ENCODE data around the gene OR10A6.

The OR10A6 gene, protein sequence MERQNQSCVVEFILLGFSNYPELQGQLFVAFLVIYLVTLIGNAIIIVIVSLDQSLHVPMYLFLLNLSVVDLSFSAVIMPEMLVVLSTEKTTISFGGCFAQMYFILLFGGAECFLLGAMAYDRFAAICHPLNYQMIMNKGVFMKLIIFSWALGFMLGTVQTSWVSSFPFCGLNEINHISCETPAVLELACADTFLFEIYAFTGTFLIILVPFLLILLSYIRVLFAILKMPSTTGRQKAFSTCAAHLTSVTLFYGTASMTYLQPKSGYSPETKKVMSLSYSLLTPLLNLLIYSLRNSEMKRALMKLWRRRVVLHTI

DNA sequence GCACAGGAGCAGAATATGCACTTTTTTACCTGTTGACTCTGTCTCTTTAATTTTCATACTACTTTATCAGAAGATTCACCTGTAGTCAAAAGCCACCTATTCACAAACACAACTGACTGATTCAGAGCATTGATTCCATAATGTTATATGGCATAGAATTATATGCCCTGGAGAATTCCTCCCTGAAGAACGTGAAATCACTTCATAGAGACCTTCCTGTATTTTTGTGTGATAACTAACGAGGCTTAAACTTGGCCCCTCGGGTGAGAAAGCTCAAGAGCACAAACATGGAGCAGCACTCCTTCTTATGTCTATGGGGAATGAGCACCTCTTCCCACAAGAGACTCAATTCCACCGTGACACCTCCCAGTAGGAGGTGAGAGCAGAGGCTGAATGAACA, at the start of gene OR10A6:
TSS of gene OR10A6 (minus strand) at position 101 of the 400 bp plus-strand sequence. CDS start 2,606 bp downstream, outside the sequence.
- no peak for DNase-seq (ENCODE audit: low read depth, low spot score)

DNA sequence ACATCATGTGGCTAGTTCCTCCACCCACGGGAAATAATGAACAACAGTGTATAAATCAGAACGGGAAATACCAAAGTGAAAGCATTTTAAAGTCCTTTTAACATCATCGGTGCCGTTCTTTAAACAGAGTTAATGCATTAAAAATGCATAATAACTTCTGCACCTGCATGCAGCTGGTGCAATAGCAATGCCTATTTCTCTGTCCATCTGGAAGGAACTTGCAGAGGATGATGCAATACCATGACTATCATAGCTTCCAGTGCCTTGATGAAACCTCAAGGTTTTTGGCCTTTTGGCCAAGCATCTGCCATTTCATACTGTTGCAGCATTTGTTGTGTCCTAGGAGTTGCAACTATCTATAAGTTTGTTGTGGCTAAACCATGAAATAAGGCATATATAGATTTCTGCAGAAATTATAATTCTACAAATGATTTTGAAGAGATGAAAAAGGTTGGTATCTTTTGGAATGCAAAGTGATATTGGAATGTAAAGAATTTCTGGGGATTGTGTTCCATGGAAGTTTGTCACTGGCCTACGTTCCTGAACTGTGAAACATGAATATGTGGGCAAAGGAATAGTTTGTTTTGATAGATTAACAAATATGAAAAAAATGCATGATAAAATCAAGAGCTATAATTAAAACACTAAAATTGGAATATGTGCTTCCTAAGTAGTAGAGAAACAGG, 46.3 kb upstream of the OR10A6 start:
- DNase-seq (ENCODE audit: low read depth, low spot score): no peak

DNA sequence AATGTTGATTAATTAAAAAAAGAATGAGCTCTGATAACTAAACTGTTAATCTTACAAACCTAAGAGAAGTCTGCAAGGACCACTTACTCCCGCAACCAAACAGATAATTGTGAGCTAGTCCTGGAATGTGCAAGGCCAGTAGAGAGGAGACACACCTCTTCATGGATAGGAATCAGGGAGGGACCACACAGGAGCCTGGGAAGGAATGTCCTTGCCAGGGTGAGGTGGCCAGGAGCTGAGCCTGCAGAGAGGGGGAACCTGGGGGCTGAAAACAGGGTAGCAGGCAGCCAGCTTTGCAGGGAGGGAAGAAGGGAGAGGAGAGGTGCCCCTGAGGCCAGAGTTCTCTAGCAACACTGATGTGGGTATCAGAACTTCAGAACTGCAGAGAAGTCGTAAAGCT, 43.6 kb upstream of the OR10A6 start:
- DNase-seq (ENCODE audit: low read depth, low spot score): no peak

DNA sequence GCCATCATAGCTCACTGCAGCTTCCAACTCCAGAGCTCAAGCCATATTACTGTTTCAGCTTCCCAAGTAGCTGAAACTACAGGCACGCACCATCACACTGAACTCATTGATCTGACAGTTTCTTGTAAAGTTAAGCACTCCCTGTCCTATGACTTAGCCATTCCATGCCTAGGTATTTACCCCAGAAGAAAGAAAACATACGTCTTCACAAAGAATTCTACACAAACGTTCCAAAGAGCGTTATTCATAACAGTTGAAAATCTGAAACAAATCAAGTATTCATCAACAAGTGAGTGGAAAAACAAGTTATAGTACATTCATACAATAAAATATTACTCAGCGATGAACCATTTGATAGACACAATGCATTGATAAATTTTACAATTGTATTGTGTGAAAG, 41.9 kb upstream of the OR10A6 start:
- DNase-seq (ENCODE audit: low read depth, low spot score): no peak

DNA sequence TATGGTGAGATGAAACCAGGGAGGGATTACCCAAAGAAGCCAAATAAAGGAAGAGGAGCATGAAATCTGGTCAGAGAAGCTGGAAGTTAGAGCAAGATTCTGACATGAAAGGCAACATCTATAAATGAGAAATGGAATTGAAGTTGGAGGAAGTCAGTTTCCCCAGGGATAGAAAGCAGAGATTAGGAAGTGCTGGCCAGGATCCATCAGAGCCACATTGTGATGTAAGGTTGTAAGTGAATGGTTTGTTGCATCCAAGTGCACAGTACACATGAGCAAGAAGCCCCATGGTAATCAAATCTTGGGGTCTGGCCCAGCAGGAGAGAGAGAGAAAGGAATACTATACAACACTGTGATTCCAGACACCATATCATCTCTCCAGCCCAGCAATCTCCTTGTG, 40.8 kb upstream of the OR10A6 start:
- DNase-seq (ENCODE audit: low read depth, low spot score): no peak

DNA sequence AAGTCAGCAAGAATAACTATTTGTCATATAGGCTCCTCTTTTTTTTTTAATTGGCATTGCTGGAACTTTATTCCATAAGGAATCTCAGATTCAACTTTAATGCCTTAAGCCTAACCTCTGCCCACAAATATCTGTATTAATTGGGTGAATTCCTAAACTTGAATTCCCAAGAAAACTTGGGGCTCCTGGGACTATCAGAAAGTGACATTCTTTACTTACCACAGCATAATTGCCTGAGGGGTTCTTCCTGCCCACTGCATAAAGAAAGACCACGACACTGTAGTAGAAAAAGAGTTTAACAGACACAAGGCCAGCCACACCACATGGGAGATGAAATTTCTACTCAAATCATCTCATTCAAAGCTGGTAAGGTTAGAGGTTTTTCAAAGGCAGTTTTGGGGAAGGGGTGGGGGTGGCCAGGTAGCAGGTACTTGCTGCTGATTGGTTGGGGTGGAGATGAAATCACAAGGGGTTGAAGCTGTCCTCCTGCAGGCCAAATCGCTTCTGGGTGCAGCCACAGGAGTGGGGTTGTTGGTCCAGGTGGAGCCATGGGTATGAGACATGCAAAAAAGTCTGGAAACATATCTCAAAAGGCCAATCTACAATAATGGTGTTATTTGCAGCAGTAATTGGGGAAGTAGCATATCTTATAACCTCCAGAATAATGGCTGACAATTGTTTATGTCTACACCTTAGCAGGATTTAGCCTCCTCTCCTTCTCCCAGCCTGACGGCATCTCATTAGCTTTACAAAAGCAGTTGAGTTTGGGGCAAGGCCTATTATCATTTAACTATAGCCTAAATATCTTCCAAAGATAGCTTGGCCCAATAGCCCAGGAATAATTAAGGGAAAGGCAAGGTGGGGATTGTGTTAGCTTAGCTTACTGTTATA, 38.9 kb upstream of the OR10A6 start:
- no peak for DNase-seq (ENCODE audit: low read depth, low spot score)

DNA sequence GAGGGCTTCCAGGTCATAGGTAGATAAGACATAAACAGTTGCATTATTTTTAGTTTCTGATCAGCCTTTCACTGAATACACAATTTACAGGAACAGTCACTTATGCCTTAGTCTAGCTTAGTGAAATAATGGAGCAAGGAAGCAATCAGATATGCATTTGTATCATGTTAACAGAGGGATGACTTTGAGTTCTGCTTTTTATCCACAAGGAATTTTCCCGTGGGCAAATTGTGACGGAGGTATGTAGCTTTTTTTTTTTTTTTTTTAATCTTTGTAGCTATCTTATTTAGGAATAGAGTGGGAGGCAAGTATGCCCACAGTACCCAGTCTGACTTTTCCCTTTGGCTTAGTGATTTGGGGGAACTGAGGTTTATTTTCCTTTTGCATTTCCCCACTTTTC, 37.6 kb upstream of the OR10A6 start:
- no peak for DNase-seq (ENCODE audit: low read depth, low spot score)

DNA sequence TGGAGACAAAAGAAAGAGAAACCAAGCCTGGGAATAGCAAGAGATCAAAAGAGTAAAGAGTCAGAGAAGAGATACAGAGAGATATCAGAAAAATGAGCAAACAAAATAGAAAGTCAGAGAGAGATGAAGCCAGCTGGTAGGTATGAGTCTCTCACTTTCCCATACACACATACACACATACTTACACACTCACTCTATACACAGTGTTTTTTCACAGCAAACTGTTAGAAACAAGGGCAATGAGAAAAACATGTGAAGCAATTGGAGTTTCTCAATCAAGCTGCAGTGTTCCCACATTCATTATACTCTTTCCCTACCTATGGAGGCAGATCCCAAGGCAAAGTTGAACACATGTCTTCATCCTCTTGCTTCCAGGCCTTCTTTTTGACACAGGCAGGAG, 36.8 kb upstream of the OR10A6 start:
- no peak for DNase-seq (ENCODE audit: low read depth, low spot score)

DNA sequence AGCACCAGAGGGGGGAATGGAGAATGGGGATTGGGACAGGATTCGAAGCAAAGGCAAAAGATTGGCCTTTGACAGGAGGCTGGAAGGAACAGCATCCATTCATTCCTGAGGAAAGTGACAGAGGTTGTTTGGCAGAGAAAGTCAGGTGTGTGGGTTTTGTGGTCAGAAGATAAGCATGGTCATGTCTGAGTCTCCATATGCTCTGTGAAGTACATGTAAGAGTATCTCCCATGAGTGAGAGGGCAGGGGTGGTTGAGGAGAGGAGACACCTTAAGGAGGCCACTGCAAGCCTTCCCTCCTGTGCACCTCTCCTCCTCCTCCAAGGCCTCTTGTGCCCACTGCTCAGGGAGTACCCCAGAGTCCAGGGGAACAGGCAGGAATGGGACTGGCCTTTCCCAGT, 36.0 kb upstream of the OR10A6 start:
- DNase-seq (ENCODE audit: low read depth, low spot score): no peak

DNA sequence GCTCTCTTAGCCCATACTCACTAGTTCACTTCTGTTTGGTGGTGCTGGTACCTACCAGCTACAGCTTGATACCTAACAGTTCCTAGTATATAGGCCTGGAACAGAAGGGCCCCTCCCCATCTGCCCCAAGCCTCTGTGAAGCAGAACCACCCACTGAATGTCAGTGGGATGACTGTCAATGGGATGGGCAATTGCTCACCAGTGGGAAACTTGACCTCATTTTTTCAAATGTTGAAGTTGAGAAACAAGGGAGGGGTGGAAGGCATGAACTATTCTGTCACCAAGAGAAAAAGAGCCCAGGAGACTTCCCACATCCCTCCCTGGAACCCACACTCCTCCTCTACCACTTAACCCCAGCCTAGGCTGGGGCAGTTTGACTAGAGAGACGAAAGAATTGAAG, 34.3 kb upstream of the OR10A6 start, which contains the start of gene NLRP10:
TSS of gene NLRP10 (minus strand) at position 62 of the 400 bp plus-strand sequence. CDS start 1,952 bp downstream, outside the sequence.
- no peak for DNase-seq (ENCODE audit: low read depth, low spot score)

DNA sequence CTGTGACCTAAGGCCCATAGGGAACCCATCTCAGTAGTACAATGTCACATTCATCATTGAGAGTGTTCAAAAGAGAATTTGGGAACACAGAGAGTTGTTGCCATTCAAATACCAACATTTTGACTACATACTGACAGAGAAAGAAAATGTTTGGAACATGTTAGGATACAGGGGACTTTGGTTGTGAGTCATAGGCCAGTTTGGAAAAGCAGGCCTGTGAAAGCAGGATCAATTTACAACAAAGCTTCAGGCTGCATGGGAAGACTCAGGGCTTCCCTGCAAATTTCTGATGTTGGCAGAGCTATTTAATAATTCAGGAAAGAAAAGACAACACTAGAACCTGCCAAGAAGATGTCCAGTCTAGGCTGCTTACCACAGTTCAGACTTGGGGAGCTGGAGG, 33.8 kb upstream of the OR10A6 start:
- DNase-seq (ENCODE audit: low read depth, low spot score): no peak

DNA sequence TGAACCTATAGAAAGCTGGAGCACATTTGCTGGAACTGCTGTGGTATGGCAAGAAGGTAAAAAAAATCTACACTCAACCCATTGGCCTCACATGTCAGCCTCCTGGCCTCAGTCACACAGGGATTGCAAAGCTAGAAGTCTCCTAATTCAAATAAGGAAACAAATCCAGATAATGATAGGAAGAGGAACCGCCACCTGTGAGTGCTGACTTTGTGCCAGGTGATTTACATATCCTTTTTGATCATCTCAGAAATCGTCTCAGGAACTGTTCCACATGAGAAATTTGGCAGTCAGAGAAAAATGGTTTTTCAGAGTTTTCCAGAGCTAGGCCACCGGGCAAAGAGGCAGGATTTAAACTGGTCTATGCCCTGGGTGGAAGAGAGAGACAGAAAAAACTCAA, 33.2 kb upstream of the OR10A6 start:
- DNase-seq (ENCODE audit: low read depth, low spot score): no peak

DNA sequence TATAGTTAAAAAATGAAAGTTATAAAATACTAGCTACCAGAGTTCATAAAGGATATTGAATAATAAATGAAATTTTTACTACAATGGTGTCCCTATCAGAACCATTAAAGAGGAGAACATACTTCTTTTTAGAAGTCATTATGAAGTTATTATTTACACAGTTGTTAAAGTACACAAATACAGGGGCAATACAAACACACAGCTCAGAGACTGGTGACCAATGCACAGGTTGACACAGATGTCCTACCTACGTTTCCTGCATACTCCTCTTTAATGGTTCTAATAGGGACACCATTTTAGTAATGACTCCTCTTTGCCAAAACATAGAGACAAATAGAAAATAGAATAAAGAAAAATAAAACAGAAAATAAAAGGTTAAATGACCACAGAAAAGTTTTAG, 24.1 kb upstream of the OR10A6 start:
- no peak for DNase-seq (ENCODE audit: low read depth, low spot score)

DNA sequence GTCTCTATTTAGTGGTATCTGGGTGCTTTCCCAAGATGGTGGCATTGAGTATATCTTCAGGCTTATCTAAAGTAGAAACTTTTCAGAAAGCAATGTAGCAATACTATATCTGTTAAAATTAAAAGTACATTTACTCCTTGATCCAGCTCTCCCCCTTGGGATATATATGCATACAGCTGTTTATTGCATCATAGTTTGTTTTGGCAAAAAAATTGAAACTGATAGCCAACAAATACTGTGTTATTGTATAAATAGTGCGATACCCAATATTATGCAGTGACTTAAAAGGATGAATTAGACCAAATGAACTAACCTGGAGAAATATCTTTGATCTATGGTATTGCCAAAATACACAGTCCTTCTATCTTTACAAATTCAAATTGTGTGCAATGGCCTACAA, 18.9 kb upstream of the OR10A6 start:
- DNase-seq (ENCODE audit: low read depth, low spot score): no peak

DNA sequence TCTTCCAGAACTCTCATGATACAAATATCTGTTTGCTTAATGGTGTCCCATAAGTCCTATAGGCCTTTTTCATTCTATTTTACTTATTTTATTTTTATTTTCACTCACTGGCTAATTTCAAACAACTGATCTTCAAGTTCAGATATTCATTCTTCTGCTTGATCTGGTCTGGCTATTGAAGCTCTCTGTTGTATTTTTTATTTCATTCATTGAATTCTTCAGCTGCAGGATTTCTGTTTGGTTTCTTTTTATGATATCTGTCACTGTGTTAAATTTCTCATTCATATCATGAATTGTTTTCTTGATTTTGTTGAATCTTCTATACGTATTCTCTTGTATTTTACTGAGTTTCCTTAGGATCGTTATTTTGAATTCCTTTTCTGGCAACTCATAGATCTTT, 13.1 kb upstream of the OR10A6 start:
- no peak for DNase-seq (ENCODE audit: low read depth, low spot score)

DNA sequence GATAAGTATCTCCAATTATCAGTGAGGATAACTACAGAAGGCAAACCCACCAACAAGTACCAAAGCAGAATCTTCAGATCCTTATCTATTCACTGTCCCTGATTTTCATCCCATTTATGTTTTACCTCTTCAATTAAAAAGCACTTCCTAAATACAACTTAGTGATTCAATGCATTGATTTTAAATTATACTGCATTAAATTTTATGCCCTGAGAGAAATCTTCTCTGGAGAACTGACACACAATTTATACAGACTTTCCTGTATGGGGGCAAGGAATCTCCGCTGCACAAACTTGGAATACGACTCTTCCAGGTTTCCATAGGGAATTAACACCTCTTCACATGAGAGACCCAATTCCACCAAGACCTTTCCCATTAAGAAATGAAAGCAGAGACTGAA, 10.5 kb upstream of the OR10A6 start, which contains the start of gene OR10A3:
TSS of gene OR10A3 (minus strand) at position 101 of the 400 bp plus-strand sequence. CDS start 2,188 bp downstream, outside the sequence.
- no peak for DNase-seq (ENCODE audit: low read depth, low spot score)

DNA sequence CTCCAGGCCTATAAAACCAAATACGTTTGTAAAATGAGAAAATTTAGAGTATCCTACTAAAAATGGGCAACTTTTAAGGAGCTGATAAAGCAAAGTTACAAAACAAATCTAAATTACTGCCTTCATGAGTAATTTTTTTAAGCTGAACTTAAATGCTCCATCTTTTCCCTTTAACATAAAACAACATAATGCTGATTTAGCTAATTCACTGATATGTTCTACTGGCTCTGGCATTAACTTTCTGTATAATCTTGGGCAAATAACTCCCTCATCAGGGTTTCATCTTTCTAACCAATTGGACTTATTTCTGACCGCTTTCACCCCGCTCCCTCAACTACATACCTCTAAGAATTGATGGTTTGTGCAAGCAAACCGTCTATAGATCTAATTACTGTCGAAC, 10.1 kb upstream of the OR10A6 start:
- DNase-seq (ENCODE audit: low read depth, low spot score): no peak

DNA sequence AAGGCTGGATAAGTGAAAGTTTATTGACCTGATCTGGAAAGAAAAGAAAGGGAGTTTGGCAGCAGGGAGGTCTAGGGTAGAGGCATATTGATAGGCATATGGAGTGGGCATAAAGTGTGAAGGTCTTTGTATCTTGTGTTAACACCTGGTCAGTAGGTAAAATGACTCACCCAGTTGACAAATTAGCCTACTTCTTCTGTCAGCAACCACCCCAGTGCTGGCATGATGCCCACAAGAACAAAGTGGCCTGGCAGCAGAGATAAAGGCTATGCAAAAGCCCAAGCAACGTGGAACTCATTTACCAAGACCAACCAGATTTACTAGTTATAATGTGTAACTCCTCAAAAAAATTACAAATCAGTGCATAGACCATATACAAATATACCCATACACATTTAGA, 5.5 kb upstream of the OR10A6 start:
- DNase-seq (ENCODE audit: low read depth, low spot score): no peak

DNA sequence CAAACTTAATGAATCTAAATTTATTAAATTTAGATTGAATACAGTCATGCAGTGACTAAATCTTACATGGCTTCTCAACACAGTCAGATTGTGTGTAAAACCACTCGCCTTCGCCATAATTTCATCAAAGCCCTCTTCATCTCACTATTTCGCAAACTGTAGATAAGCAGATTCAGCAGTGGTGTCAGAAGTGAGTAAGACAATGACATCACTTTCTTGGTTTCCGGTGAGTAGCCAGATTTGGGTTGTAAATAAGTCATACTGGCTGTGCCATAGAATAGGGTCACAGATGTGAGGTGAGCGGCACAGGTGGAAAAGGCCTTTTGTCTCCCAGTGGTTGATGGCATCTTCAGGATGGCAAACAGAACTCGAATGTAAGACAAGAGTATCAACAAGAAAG, 3.4 kb downstream of the OR10A6 start:
- DNase-seq (ENCODE audit: low read depth, low spot score): no peak

DNA sequence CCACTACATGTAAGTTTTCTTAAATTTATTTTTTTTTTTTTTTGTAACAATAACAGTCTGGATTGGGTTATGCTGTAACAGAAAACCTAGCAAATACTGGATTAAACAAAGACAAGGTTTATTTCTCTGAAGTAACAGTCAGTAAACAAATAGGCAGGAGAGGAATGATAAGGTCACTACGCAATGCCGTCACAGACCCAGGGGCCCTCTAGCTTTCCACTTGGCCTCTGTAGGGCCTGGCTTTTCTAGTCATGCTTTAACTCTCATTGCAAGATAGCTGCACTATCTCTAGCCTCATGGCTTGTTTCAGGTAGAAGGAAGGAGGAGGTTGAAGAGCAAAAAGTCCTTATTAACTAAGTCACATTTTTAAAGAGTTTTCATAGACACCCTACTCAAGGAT, 6.5 kb downstream of the OR10A6 start:
- no peak for DNase-seq (ENCODE audit: low read depth, low spot score)

DNA sequence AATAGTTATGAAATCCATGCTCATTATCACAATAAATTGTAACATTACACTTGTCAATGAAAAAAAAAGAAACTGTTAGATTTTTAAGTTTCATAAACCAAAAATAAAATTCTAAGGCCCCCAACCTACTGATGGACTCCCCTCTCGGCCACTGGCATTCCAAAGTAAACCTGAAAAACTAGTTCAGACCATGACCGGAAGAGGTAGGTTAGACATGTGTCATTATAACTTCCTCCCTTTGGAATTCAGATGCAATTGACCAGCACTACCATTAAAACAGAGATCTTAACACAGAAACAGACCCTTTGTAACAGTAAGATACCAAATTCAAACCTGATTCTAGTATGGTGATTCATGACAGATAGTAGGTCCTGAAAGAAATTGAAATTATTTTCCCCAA, 12.9 kb downstream of the OR10A6 start:
- DNase-seq (ENCODE audit: low read depth, low spot score): no peak

DNA sequence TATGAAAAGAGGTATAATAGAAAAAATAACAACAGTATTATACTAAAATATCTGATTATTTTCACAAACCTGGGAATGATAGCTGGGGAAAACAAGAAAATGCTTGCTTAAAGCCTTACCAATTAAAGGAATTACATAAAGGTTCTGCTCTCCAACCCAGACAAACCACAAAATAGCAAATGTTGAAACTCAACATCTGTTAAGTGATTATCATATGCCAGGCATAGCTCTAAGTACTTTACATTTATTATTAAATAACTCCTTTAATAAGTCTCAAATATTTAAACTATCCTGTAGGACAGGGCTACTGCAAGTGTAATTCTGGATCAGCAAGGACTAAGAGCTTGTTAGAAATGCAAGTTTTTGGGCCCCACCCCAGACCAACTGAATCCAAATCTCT, 20.1 kb downstream of the OR10A6 start:
- DNase-seq (ENCODE audit: low read depth, low spot score): no peak

Data from activated naive CD8-positive, alpha-beta T cell treated with anti-CD3 and anti-CD28 coated beads, Interleukin-2, amount 50 U/mL, for 16 hours (primary cell).